Thoracic aorta (tissue), 2 donors: ENCODE measurements around the gene PPP2R1B. TPM values are rescaled to one million over a fixed set of nuclear protein-coding genes. Genes with fewer than 3 reads are reported as not detected.
"Not testable (repeated sequence)": the region's sequence is repeated elsewhere in the genome, so short reads cannot be mapped to it uniquely, and the experiment has no call there.

Source experiments
- ATAC-seq: fragments of 150-250 bp; one replicate; pipeline ENCODE4 v1.8.0; 2017; ENCODE audit warnings: low read depth; ENCODE audit not compliant: insufficient number of reproducible peaks, low FRiP score
- DNase-seq: peaks from one replicate; pipeline ENCODE4 v3.0.0-alpha.2; 2020; ENCODE audit warnings: low spot score
- H3K27ac ChIP-seq, 2 donors: fragments of 200-600 bp; sonication (generic); 1 replicate in 1 of 2; 2 replicates in 1 of 2; pipeline ENCODE4 v1.5.1; 2016; ENCODE audit warnings: mild to moderate bottlenecking in 2 of 2, moderate library complexity in 2 of 2
- H3K27me3 ChIP-seq: fragments of 200-600 bp; sonication (generic); replicated peaks from 2 replicates; pipeline ENCODE4 v1.6.0; 2016; ENCODE audit warnings: mild to moderate bottlenecking; ENCODE audit not compliant: insufficient read depth
- H3K36me3 ChIP-seq: fragments of 200-600 bp; sonication (generic); one replicate; pipeline ENCODE4 v1.5.1; 2016
- H3K4me1 ChIP-seq, 2 donors: fragments of 200-600 bp; sonication (generic); 1 replicate in 1 of 2; 2 replicates in 1 of 2; pipeline versions ENCODE4 v1.5.1 to v1.6.0; 2016; ENCODE audit warnings: low read depth in 2 of 2, mild to moderate bottlenecking in 1 of 2; ENCODE audit not compliant: control insufficient read depth in 1 of 2
- H3K4me3 ChIP-seq: fragments of 200-600 bp; sonication (generic); 2 replicates; pipeline ENCODE4 v1.5.1; 2016; ENCODE audit warnings: mild to moderate bottlenecking
- H3K9me3 ChIP-seq: fragments of 200-600 bp; sonication (generic); 2 replicates; pipeline ENCODE4 v1.5.1; 2016
- total RNA-seq, 2 donors: library from RNA; depleted of rRNA; stranded (reverse); fragments of >200 nt; gene quantifications; one replicate each; pipeline versions ENCODE4 v1.1.0 to v1.2.3, GENCODE V29; 2016
- TF ChIP-seq, protein P1 (sequence below): fragments of 200-600 bp; sonication (generic); IDR thresholded peaks from one replicate; pipeline ENCODE4 v1.5.1; 2019; ENCODE audit warnings: antibody characterized with exemption

Gene PPP2R1B
- total RNA-seq, 2 donors from 2014 or later: 22.5 to 34.5 TPM

GRCh38 chr11:111722501-111722900 is 43.7 kb downstream of the PPP2R1B start:
- ATAC-seq: no peak
- Histone ChIP-seq H3K9me3 (no peaks in the 10 kb centered on the region), H3K36me3 (peaks cover 59% of the 10 kb centered on the region), H3K27me3 (no peaks in the 10 kb centered on the region), H3K27ac (no peak overlapping the region), H3K4me3 (no peak overlapping the region), H3K4me1 (peaks cover 8 to 20% of the 10 kb centered on the region in 2 donors)
- TF ChIP-seq, protein P1, sequence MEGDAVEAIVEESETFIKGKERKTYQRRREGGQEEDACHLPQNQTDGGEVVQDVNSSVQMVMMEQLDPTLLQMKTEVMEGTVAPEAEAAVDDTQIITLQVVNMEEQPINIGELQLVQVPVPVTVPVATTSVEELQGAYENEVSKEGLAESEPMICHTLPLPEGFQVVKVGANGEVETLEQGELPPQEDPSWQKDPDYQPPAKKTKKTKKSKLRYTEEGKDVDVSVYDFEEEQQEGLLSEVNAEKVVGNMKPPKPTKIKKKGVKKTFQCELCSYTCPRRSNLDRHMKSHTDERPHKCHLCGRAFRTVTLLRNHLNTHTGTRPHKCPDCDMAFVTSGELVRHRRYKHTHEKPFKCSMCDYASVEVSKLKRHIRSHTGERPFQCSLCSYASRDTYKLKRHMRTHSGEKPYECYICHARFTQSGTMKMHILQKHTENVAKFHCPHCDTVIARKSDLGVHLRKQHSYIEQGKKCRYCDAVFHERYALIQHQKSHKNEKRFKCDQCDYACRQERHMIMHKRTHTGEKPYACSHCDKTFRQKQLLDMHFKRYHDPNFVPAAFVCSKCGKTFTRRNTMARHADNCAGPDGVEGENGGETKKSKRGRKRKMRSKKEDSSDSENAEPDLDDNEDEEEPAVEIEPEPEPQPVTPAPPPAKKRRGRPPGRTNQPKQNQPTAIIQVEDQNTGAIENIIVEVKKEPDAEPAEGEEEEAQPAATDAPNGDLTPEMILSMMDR: no peak
- no peak for DNase-seq

DNA sequence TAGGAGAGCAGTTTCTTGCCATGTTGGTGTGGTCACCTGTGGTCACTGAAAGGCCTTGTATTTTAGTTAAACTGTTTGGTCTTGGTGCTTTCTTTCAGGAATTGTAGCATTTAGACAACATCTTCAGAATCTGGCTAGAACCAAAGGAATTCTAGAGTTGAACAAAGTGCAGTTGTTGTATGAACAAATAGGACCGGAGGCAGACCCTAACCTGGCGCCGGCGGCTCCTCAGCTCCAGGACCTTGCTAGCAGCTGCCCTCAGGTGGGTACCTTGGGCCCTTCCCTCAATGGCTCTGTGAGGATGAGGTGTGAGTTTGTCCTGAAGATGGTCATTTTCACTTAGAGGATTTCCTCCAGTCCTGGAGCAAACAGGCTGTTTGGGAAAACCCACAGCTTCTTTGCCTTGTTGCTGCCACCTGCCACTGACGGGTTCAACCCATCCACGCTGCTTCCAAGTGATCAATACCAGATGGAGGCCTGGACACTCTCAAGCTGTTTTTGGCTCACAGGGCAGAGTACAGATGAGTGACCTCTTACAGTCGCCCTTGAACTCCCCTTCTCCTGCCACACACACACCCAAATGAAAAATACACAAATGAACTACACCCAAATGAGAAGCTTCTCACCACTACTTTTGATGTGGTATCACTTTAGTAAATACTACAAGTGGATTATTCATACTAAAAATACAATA is 45.2 kb downstream of the PPP2R1B start:
- H3K4me3 ChIP-seq: no peak overlapping the region
- no peaks in the 10 kb centered on the region for H3K9me3 ChIP-seq
- no peaks in the 10 kb centered on the region for H3K27me3 ChIP-seq
- H3K27ac ChIP-seq: no peak overlapping the region
- peaks cover 59% of the 10 kb centered on the region for H3K36me3 ChIP-seq
- DNase-seq (no peak), ATAC-seq (no peak)
- TF ChIP-seq, protein P1: no peak
- H3K4me1 ChIP-seq: peaks cover 8 to 20% of the 10 kb centered on the region in 2 donors

GRCh38 chr11:111719379-111719778 is 46.8 kb downstream of the PPP2R1B start:
- Histone ChIP-seq H3K9me3 (no peaks in the 10 kb centered on the region), H3K4me3 (no peak overlapping the region), H3K4me1 (peaks cover 8 to 20% of the 10 kb centered on the region in 2 donors), H3K27ac (no peak overlapping the region), H3K27me3 (no peaks in the 10 kb centered on the region), H3K36me3 (peaks cover 46% of the 10 kb centered on the region)
- no peak for ATAC-seq
- no peak for DNase-seq
- TF ChIP-seq, protein P1: no peak

DNA sequence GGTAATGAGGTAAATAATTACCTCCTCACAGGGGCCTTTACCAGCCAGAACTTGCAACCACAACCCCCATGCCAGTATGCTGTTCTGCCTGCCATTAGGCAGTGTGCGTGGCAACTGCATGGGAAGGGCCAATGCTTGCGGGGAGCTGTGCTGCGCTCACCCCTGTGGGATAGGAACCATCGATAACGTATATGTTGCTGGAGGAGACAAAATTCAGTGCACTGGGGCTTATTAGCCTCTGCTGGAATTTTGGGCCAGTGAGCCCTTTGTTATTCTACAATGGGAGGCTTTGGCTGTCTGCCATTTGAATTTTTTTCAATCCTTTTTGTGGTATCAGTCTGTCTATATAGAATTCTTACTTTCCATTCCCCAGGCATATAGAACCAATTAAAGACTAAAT is 47.3 kb downstream of the PPP2R1B start:
- DNase-seq (no peak), ATAC-seq (no peak)
- Histone ChIP-seq H3K27ac (peak overlapping the region; percentile 64 to 67), H3K36me3 (peaks cover 42% of the 10 kb centered on the region), H3K9me3 (no peaks in the 10 kb centered on the region), H3K27me3 (no peaks in the 10 kb centered on the region), H3K4me3 (peak overlapping the region; percentile 32), H3K4me1 (peaks cover 8 to 20% of the 10 kb centered on the region in 2 donors)
- TF ChIP-seq, protein P1: no peak

GRCh38 chr11:111718436-111718835 is 47.8 kb downstream of the PPP2R1B start:
- Histone ChIP-seq H3K4me3 (peak overlapping the region; percentile 32), H3K27me3 (no peaks in the 10 kb centered on the region), H3K9me3 (no peaks in the 10 kb centered on the region), H3K27ac (peak overlapping the region; percentile 64 to 67), H3K4me1 (peaks cover 8 to 20% of the 10 kb centered on the region in 2 donors), H3K36me3 (peaks cover 42% of the 10 kb centered on the region)
- TF ChIP-seq, protein P1: no peak
- ATAC-seq (peak; percentile 52), DNase-seq (no peak)

DNA sequence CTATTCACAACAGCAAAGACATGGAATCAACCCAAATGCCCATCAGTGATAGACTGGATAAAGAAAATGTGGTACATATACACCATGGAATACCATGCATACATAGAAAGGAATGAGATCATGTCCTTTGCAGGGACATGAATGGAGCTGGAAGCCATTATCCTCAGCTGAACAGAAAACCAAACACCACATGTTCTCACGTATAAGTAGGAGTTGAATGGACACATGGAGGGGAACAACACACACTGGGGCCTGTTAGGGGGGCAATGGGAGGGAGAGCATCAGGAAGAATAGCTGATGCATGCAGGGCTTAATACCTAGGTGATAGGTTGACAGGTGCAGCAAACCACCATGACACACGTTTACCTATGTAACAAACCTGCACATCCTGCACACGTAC is 48.5 kb downstream of the PPP2R1B start:
- not testable (repeated sequence) for H3K4me3 ChIP-seq, ATAC-seq
- H3K36me3 ChIP-seq: peaks cover 39% of the 10 kb centered on the region

More for the DNA sequence above, 48.5 kb downstream of the PPP2R1B start:
- H3K4me1 ChIP-seq: peaks cover 8 to 20% of the 10 kb centered on the region in 2 donors
- H3K27me3 ChIP-seq, H3K27ac ChIP-seq, H3K9me3 ChIP-seq, DNase-seq: not testable (repeated sequence)
